ENCODE results near the gene DRAP1. TPM values are rescaled to one million over a fixed set of nuclear protein-coding genes. Genes with fewer than 3 reads are reported as not detected.
"Not testable (repeated sequence)": the region's sequence is repeated elsewhere in the genome, so short reads cannot be mapped to it uniquely, and the experiment has no call there.

The DRAP1 gene
- total RNA-seq, 1 donor from 2014 or later, result 50.4 TPM

- no peak for DNase-seq
These were observed 32.2 kb upstream of the DRAP1 start for GRCh38 chr11:65886826-65887722.

GRCh38 chr11:65887723-65888162 is 31.5 kb upstream of the DRAP1 start:
- no peak for DNase-seq

GRCh38 chr11:65888163-65888814 is 30.9 kb upstream of the DRAP1 start, which contains the start of gene FIBP:
FIBP (minus strand) TSS chr11:65888471; CDS start chr11:65888418, 53 bp downstream.
- peak; percentile 96 for DNase-seq

GRCh38 chr11:65890324-65891218 is 28.7 kb upstream of the DRAP1 start, which contains the start of gene CCDC85B:
CCDC85B (plus strand) TSS chr11:65890673; CDS start chr11:65890784, 111 bp downstream.
- DNase-seq, result peak; percentile 96

GRCh38 chr11:65891219-65892136 is 27.7 kb upstream of the DRAP1 start:
- DNase-seq, result no peak

- not testable (repeated sequence) for DNase-seq
These were observed 27.1 kb upstream of the DRAP1 start for GRCh38 chr11:65892137-65892540.

GRCh38 chr11:65892661-65893317 is 26.4 kb upstream of the DRAP1 start:
- DNase-seq, result no peak

GRCh38 chr11:65894034-65894591 is 25.1 kb upstream of the DRAP1 start:
- no peak for DNase-seq

GRCh38 chr11:65895482-65895981 is 23.7 kb upstream of the DRAP1 start:
- DNase-seq, result no peak

GRCh38 chr11:65896034-65896999 is 22.9 kb upstream of the DRAP1 start:
- no peak for DNase-seq

GRCh38 chr11:65897020-65897471 is 22.2 kb upstream of the DRAP1 start:
- DNase-seq, result no peak

- DNase-seq, result no peak
These were observed 20.4 kb upstream of the DRAP1 start for GRCh38 chr11:65898656-65899355.

- DNase-seq, result no peak
These were observed 19.7 kb upstream of the DRAP1 start for GRCh38 chr11:65899356-65900124.

GRCh38 chr11:65900125-65900898 is 18.9 kb upstream of the DRAP1 start, which contains the start of gene FOSL1:
FOSL1 (minus strand) TSS chr11:65900388; CDS start chr11:65900339, 49 bp downstream.
- DNase-seq, result peak; percentile 63

- no peak for DNase-seq
These were observed 18.4 kb upstream of the DRAP1 start for GRCh38 chr11:65900899-65901180.

- DNase-seq, result no peak
These were observed 16.2 kb upstream of the DRAP1 start for GRCh38 chr11:65903068-65903481.

All from occipital lobe (tissue), 2 donors.